COLO829 (cell line): ENCODE data around the gene BTN1A1.
"Not testable (repeated sequence)": the region's sequence is repeated elsewhere in the genome, so short reads cannot be mapped to it uniquely, and the experiment has no call there.

Experiments used
- DNase-seq: peaks from one replicate; pipeline ENCODE4 v3.0.0; 2012; ENCODE audit warnings: low spot score

Gene BTN1A1

DNA sequence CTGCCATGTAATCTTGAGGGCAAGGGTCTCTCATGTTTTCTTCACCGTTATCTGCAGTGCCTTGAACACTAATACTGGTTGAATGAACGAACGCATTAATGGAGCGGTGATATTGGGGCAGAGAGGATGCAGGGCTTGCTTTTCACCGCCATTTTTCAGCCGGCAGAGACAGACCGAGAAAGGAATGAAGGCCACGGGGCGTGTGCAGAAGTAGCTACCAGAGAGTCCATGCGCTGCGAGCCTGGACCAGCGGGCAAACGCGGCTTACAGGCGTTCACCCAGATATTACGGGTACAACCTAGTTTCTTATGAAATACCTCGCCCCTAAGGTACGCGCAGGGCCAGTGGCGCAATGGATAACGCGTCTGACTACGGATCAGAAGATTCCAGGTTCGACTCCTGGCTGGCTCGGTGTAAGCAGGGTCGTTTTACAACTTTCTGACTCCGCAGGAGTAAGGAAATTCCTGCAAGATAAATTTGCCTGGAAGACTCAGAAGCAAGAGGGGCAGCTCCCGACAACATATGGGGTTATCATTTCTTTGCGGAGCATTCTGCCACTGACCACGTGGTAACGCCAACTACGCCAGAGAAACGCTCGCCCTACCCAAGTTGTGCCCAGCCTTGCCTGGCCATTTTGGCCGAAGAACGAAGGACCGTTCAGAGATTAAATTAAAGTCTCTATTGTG is 37.2 kb downstream of the BTN1A1 start:
- peak; percentile 94 for DNase-seq

DNA sequence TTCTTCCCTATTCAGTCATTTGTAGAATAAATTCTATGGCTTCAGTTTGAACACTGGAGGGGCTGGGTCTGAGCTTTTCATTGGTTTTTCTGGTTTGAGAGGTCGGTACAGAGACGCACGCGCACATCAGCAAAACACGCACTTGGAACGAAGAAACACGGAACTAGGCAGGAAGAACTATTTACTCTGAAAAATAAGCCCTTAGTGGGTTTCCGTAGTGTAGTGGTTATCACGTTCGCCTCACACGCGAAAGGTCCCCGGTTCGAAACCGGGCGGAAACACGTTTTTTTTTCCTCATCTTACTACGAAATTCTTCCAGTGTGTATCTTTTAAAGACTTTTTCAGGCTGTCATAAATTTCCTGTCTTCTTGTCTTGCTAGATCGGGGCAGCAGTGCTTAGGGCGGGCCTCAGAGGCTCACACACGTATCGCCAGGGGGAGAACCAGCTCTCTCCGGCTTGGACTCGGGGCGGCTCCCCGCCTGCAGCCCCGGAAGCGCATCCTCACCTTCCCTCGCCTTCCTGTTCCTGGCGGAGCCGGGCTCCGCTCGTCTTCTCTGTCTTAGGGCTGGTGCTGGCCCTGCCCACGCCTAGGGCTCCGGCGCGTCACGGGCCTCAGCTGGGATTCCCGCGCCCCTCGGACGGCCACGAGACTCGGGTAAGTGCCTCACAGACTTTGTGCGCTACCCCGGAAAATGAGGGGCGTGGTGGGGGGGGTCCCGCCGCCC is 37.9 kb downstream of the BTN1A1 start, which contains the start of gene HMGN4:
Gene HMGN4, plus strand, starts transcription at position 521 of the 726 bp plus-strand sequence. CDS start 6,841 bp downstream, outside the sequence.
- peak; percentile 92 for DNase-seq

DNA sequence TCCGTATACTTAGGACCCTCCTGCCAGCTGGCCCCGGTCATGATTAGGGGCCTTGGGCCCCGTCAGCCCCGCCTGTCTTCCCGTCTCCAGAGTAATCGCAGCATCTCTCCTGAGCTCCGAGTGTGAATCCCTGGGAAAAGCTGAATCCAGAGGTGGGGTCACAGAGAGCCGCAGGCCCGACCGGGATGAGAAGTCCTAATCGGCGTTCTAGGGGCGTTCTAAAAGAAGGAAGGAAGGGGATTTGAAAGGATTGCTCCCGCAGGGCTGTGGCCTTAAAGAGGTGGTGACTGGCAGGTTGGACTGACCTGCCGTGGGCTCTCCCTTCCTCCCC is 38.4 kb downstream of the BTN1A1 start:
- DNase-seq, result no peak

DNA sequence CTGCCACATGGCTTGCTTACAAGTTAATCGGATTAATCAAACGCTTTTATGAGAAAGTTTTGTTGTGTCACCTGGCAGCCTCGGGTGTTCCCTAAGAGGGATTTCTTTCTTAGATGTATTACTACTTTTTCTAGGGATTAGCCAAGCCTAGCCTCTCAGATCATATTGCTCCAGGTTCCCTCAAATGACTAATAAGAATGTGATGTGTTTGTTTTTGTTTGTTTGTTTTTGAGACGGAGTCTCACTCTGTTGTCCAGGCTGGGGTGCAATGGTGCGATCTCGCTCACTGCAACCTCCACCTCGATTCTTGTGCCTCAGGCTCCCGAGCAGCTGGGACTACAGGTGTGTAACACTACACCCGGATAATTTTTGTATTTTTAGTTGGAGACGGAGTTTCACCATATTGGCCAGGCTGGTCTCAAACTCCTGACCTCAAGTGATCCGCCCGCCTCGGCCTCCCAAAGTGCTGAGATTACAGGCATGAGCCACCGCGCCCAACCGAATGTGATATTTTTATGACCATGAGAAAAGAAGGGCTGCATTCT is 39.0 kb downstream of the BTN1A1 start:
- DNase-seq, result no peak

DNA sequence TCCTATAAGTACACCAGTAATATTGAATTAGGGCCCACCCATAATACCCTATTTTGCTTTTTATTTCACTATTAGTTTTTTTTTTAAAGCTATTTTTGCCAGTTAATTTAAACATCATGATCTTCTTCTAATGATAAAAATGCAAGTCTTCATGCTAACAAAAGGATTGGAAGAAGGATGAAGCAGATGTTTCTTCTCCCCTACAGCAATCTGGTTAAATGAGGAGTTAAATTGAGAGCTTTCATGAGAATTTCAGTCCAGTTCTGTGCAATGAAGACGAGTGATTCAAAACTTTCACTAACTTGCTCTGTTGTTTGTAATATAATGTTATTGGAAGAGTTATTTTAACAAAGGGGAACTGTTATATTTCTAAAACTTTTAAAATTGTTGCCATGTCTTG is 41.5 kb downstream of the BTN1A1 start:
- no peak for DNase-seq

DNA sequence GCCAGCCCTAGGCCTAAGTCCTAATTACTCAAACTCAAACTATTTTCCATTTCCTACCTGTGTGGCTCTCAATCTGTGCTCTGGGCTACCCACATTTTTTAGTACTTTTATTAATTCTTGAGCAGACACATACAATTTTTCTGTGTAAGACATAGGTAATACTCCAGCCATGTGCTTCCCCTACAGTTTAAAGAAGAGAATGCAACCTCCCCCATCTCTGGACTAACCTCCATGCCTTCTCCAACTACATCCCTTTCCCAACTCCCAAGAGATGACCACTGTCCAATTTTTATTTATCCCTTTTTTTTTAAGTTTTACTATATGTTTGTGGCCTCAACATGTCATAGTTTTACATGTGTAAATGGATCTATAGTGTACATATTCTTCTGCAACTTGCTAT is 43.9 kb downstream of the BTN1A1 start:
- DNase-seq, result peak; percentile 39

DNA sequence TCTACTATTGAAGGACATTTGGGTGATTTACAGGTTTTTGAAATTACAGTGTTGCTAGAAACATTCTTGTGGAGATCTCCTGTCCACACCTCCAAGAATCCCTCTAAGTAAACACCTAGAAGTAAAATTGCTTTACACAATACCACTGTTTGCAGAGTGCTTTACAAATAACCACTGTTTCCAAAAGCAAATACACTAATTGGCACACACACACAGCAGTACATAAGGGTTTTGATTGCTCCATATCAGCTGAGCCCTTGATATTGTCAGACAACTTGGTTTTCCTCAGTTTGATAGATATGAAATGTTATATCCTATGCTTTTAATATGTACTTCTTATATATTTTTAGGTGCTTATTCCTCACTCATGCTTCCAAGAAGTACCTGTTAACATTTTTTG is 44.4 kb downstream of the BTN1A1 start:
- DNase-seq, result no peak

DNA sequence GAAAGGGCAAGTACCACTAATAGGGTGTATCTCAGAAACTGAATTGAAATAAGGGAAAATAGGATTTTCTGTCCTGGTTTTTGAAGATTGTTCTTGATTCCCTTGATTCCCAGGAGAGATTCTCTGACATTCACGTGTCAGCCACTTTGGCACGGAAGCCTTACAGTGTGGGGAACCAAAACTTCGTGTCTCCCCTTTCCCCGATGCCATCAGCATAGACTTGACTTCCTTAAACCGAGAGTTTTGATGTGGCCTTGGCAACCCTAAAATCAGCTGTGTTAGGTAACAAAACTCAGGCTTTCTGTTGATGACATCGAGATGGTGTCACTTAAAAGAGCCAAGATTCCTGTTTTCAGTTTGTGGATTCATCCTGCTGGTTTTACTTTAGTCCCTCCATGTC is 45.5 kb downstream of the BTN1A1 start:
- DNase-seq, result no peak

DNA sequence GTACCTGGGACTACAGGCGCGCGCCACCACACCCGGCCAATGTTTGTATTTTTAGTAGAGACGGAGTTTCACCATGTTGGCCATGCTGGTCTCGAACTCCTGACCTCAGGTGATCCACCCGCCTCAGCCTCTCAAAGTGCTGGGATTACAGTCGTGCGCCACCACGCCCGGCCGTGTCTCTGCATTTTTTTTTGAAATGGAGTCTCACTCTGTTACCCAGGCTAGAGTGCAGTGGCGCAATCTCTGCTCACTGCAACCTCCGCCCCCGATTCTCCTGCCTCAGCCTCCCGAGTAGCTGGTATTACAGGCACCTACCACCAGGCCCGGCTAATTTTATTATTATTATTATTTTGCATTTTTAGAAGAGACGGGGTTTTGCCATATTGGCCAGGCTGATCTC is 47.3 kb downstream of the BTN1A1 start:
- DNase-seq, result not testable (repeated sequence)

DNA sequence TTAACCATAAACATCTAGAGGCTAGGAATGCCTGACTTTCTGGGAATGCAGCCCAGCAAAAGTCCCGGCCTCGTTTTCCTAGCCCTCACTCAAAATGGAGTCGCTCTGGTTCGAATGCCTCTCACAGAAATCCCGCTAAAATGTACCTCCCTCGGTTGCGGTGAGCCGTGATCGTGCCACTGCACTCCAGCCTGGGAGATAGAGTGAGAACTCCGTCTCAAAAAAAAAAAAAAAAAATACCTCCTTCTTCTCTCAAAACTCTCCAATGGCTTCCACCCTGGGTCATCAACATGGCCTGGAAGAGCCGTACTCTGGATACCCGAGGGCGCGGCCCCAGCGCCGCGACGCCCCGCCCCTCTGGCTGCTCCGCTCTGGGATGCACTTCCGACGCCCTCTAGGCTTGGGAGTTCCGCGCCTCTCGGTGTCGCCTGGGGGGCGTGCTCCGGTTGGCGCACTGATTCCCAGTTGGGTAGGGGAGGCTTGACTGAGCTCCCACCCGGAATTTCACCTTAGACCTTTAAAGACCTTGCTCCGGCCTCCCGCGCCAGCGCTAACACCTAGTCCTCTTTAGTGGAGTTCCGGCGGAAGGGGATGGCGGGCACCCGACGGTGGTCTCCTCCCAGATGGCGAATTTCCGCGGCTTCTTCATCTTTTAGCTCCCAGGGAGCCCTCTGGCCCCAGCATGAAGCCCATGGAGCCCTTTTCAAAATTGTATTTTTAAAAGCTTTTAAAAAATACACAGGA is 50.3 kb downstream of the BTN1A1 start:
- peak; percentile 74 for DNase-seq

DNA sequence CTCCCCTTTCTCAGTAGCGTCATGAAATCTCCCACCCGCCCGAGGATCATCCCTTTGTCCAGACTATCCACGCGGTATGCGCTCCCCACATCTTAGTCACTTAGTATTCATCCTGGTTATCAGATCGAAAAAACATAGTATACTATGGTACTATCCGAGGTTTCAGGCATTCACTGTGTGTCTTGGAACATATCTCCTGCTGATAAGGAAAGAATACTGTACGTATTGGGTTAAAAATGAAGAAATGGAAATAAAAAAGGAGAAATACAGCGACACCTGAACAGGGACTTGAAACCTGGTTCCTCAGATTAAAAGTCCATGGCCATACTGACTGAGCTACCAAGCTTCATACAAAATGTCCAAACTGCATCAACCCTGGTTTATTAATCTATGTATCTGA is 52.1 kb downstream of the BTN1A1 start:
- DNase-seq, result no peak

DNA sequence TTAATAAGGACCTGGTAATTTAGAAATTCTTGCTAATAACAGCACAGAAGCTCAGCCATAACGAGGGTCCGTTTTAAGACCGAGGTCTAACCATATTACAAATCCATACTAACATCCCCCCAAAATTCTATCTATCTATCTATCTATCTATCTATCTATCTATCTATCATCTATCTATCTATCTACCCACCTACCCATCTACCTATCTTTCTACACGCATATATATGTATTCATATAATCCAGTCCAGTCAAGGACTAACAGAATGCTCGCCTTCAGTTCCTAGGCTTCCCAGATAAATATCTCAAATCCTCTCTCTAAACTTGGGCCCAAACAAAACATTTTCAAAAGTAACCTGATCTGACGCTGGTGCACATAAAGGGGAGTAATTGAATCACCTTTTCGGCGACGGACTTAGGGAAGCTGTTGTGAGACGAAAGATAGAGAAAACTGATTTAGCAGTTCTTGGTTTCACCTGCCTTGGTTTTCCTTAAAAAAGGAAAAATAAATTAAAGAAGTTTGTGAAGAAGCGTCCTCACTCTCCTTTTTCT is 52.6 kb downstream of the BTN1A1 start:
- no peak for DNase-seq

DNA sequence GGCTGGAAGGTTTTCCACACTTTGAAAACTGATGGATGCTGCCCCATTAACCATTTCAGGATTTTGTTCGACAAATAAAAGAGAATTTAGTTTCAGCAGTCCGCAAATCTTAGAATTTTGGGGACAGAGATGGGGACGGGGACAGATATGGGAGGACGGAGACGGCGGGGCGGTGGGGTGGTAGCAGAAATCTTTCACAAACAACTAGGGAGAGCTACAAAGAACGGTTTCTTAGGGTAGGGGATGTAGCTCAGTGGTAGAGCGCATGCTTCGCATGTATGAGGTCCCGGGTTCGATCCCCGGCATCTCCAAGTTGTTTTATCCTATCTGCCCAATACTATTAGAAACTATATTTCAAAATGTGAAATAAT is 53.1 kb downstream of the BTN1A1 start:
- DNase-seq, result peak; percentile 61

DNA sequence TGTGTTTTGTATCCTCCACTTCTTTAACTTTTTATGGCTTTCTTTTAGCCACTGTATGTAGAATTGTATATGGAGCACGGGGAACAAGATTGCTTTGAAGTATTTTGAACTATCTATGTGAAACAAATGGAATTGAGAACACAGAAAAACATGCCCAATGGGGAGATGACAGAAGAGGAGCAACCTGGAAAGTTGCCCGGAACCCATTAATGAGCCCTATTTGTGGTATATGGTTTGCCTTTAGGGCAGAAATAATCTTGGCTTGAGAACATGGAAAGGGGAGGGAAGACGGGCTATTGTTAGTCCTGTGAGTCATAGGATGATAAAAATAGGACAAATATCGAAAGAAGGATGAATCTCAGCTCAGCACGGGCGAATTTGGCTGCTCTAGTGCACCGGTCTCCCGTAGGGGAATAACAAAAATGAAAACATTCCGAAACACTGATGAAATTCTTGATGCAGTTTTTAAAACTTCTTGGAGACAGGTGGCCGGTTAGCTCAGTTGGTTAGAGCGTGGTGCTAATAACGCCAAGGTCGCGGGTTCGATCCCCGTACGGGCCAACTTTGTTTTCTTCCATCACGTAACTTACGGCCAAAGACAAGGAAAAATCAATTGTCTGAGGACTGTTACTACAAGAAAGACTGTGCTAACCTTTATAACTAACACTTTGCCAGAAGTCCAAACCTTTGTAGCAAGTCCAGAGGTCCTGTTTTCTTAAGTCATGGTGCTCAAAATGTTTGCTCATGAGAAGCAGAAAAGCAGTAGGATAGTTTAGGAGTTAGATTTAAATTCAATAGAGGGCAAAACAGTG is 53.7 kb downstream of the BTN1A1 start:
- peak; percentile 85 for DNase-seq

DNA sequence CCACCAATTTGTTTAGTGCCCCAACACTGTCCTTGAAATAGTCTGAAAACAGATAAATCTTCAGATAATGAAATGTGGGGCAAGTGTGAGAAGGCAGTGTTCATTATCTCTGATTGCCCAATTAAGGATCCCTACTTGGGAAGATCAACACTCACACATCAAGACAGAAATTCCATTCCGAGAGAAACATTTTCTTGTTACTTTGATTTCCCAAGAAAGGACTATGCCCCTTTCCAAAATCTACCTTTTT is 54.3 kb downstream of the BTN1A1 start:
- DNase-seq, result no peak

DNA sequence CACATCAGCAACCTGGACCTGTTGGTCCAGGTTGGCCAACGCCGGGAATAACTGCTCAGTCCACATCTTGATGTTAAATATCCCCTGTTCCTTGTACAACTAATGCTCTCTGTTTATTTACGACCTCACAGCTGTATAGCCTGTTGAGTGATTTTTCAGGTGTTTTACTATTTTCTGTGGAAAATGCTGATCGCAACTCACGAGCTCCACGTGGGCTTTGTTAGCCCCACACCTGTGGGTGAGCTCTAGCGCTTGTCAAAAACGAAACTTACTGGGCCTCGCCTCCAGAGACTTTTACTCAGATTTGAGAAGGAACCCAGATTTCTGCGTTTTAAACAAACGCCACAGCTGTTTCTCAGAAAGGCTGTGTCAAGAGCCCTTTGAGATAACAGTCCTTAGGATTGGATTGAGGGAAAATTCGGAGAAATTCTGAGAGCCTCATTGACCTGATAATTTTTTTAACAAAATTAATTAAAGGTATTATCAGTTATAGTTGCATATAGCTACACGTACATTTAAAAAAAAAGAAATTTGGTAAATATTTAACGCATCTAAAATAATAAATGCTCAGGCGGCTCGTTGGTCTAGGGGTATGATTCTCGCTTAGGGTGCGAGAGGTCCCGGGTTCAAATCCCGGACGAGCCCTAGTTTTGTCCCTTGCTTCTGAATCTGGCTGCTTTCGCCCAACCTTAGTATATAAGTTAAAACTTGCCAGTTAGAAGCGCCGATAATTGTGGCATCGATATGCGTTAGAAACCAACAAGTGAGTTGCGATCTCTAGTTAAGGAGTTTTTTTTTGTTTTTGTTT is 54.8 kb downstream of the BTN1A1 start:
- peak; percentile 45 for DNase-seq

DNA sequence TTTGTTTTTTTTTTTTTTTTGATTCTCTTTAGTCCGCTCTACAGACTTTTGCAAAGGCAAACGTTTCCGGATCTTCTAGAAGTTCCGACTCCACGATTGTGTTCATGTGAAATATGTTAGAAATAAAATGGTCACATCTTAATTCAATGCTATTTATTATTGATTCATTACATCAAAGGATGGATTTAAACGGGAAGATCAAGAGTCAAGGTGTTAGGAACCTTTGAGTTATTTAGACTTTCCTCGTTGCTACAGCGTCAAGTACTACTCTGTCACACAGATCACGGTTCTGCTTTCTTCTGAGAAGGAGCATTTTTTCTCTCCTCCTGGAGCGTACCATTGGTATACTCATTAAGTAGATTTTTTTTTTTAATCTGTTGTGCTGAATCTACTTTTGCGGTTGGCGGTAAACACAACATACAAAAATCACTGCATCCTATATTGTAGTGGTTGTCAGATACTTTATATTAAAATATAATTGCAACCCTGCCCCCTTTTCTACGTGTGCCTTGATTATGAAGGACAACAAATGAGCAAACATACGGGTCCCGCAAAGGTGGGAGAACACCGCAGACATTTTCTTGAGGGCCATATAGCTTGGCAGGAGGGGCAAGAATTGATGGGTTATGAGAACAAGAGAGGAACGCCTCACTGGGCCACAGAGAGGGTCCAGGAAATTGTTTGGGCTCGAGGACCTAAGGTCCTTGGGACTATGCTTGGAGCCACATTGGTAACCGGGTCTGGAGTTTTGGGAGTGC is 55.6 kb downstream of the BTN1A1 start:
- no peak for DNase-seq

DNA sequence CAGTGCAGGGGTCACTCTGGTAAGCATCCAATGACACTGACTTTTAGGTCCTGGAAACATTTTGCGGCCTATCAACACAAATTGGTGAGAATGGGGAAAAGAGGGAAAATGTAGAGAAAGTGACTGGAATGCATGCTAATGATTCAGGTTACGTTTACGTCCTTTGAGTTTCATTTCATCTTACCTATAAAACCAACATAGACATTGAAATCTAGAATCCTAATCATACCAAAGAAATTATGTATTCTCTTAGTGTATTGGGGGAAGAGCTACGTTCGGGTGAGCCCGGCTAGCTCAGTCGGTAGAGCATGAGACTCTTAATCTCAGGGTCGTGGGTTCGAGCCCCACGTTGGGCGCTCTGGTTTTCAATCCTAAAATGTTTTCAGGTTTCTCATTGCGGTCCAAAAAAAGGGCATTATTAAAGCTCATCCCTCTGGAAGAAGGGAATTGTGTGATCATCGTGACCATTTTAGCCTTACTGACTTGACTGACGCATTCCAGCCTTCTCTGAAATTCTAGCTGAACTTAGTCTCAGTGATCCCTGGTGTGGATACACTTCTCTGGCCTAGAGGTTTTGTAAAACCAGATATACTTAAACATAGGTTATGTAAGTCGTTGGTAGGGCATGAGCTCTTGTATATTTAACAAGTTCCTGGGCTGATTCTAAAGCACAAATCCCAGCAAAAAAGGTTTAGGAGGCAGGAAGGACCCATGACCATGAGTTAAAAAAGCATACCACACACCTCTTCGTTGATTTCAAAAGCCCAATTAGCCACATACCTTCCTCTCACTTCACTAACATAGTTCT is 56.4 kb downstream of the BTN1A1 start:
- DNase-seq, result peak; percentile 95
